Psoas muscle (tissue), 8 donors: ENCODE data around the gene SMG7. TPM values are rescaled to one million over a fixed set of nuclear protein-coding genes. Genes with fewer than 3 reads are reported as not detected.

Source experiments
- ATAC-seq, 4 donors: fragments of 200-7000 bp; cut with Tn5 transposase; one replicate each; pipeline ENCODE4 v1.9.1; 2020; ENCODE audit warnings: moderate library complexity in 3 of 4, mild to moderate bottlenecking in 2 of 4
- DNase-seq, 2 donors: peaks; one replicate each; pipeline ENCODE4 v3.0.0-alpha.2; 2020
- H3K27ac ChIP-seq: fragments of 200-600 bp; one replicate; pipeline ENCODE4 v1.8.0; 2022
- H3K27me3 ChIP-seq, 3 donors: fragments of 200-600 bp in 1 of 3; one replicate each; pipeline versions ENCODE4 v1.6.1 to v1.8.0; 2013 to 2022; ENCODE audit warnings: low read length in 2 of 3, mild to moderate bottlenecking in 2 of 3, moderate library complexity in 1 of 3; ENCODE audit not compliant: insufficient read depth in 3 of 3
- H3K36me3 ChIP-seq, 2 donors: fragments of 200-600 bp in 1 of 2; one replicate each; pipeline versions ENCODE4 v1.6.1 to v1.8.0; 2013 to 2022; ENCODE audit warnings: low read depth in 1 of 2, mild to moderate bottlenecking in 1 of 2, moderate library complexity in 1 of 2; ENCODE audit not compliant: insufficient read depth in 1 of 2
- H3K4me1 ChIP-seq: fragments of 200-600 bp; one replicate; pipeline ENCODE4 v1.8.0; 2022
- H3K4me3 ChIP-seq: fragments of 200-600 bp; one replicate; pipeline ENCODE4 v1.8.0; 2022; ENCODE audit warnings: mild to moderate bottlenecking
- H3K9me3 ChIP-seq: fragments of 200-600 bp; one replicate; pipeline ENCODE4 v1.8.0; 2022
- WGBS, 3 donors: extraction: QIAGEN DNeasy Blood & Tissue Kit; methylation state at CpG; one replicate each; pipeline versions ENCODE4 v1.1.6 to v1.1.7; 2013; 5-methylcytosine and 5-hydroxymethylcytosine counted together
- intact Hi-C, 2 donors: fragments of 100-400 bp; cut with DNase I; formaldehyde crosslinking; loops; one replicate each; pipeline versions ENCODE4 v1.11.0 to v1.14.2; 2022
- polyA plus RNA-seq, 3 donors: library from polyadenylated mRNA; stranded (reverse); fragments of 200-250 nt; gene quantifications; one replicate each; pipeline ENCODE4 v1.2.3, GENCODE V29; 2013
- total RNA-seq, 4 donors: library from RNA; stranded (reverse); fragmentation: NEBNext Ultra II Directional in 2 of 4; extraction: Animal tissue kit (Norgen Biotek cat#: 25700) in 2 of 4; gene quantifications; one replicate each; pipeline versions ENCODE4 v1.2.1 to v1.2.4, GENCODE V29; 2021 to 2023
- TF ChIP-seq, protein P1 (sequence below): fragments of 200-600 bp; IDR thresholded peaks from one replicate; pipeline ENCODE4 v1.8.0; 2022; ENCODE audit warnings: antibody characterized with exemption
- donor health status: healthy with polysubstance abuse.
- donor health status: DM: no; HTN: no; CAD: no; lungs with moderate emphysema.
- donor health status: Bipolar disorder and iron deficiency.
- donor health status: healthy.
- donor health status: DM: yes; HTN: yes; CAD: no.
- donor health status: DM: no; HTN: no; CAD: no.
- donor health status: DM: no; HTN: no; CAD: no.
- donor health status: DM: yes; HTN: yes; CAD: no.

Gene SMG7
- total and polyA plus RNA-seq, 7 donors = 14.1 to 40.3 (median 26.4) TPM

DNA sequence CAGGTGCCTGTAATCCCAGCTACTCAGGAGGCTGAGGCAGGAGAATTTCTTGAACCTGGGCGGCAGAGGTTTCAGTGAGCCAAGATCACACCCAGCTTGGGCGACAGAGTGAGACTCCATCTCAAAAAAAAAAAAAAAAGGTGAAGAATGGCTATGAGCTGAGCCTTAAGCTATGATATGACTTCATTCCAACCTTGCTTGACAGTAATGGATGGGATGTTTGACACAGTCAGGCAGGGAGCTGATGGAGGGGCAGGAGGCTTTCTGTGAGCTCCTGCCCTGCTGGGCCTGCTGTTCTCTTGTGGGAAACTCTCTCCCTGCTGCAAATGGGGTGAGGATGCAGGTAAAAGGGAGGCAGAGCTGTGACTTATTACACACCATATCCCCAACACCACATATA is 90.4 kb downstream of the SMG7 start:
- no peaks in the 10 kb centered on the region for H3K9me3 ChIP-seq
- no peak overlapping the region for H3K27ac ChIP-seq
- TF ChIP-seq, protein P1, sequence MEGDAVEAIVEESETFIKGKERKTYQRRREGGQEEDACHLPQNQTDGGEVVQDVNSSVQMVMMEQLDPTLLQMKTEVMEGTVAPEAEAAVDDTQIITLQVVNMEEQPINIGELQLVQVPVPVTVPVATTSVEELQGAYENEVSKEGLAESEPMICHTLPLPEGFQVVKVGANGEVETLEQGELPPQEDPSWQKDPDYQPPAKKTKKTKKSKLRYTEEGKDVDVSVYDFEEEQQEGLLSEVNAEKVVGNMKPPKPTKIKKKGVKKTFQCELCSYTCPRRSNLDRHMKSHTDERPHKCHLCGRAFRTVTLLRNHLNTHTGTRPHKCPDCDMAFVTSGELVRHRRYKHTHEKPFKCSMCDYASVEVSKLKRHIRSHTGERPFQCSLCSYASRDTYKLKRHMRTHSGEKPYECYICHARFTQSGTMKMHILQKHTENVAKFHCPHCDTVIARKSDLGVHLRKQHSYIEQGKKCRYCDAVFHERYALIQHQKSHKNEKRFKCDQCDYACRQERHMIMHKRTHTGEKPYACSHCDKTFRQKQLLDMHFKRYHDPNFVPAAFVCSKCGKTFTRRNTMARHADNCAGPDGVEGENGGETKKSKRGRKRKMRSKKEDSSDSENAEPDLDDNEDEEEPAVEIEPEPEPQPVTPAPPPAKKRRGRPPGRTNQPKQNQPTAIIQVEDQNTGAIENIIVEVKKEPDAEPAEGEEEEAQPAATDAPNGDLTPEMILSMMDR = no peak
- no peaks in the 10 kb centered on the region for H3K27me3 ChIP-seq
- ATAC-seq (no peak), DNase-seq (no peak)
- WGBS, 3 donors = 74 to 93% (median 91%) methylated on average over 2 of the region's 2 CpGs
- intact Hi-C loops = no loop called here
- H3K36me3 ChIP-seq = no peaks in the 10 kb centered on the region
- H3K4me3 ChIP-seq = no peak overlapping the region
- H3K4me1 ChIP-seq = no peaks in the 10 kb centered on the region

DNA sequence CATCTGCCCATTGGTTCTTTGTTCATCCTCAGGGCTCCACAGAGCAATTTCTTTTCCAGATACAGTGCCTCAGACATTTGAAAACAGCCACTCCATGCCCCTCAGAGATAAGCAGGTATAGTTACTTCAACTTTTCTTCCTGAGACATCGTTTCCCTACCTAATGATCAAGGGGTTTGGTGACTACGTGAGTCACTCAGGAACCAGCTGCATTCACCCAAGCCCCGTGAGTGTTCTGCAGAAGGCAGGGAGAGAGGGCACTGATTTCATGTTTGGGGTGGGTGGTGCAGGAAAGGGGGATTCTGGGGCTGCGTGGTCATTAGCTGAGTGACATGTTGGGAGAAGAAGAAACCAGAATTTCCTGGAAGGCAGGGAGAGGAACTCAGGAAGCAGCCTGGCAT is 93.0 kb downstream of the SMG7 start:
- Histone ChIP-seq H3K9me3 (no peaks in the 10 kb centered on the region), H3K27me3 (no peaks in the 10 kb centered on the region), H3K4me1 (no peaks in the 10 kb centered on the region), H3K4me3 (no peak overlapping the region), H3K36me3 (no peaks in the 10 kb centered on the region), H3K27ac (no peak overlapping the region)
- WGBS, 3 donors = 50 to 58% (median 55%) methylated on average over 4 of the region's 4 CpGs
- TF ChIP-seq, protein P1 = no peak
- DNase-seq (no peak), ATAC-seq (no peak)
- intact Hi-C loops = no loop called here

DNA sequence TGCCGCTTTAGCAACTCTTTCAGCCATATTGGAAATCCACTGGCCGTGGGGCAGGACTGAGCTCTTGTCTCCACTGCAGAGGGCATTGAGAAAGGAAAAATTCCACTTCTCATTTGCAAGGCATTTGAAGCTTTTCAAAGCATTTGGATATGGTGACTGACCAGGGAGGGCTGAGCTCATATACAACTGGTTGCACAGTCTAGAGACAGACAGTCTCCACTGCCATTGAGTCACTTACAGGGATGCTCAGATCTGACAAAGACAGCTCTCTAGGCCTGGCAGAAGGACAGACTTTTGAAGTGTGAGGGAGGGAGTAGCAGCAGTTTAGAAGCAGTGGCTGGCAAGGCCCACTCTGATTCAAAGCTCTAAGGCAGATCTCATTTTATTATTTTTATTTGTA is 93.7 kb downstream of the SMG7 start:
- H3K4me3 ChIP-seq = no peak overlapping the region
- WGBS, 3 donors = 95 to 98% (median 97%) methylated on average over 2 of the region's 2 CpGs
- H3K27me3 ChIP-seq = no peaks in the 10 kb centered on the region
- H3K36me3 ChIP-seq = no peaks in the 10 kb centered on the region
- TF ChIP-seq, protein P1 = no peak
- no peaks in the 10 kb centered on the region for H3K4me1 ChIP-seq
- ATAC-seq = no peak
- H3K27ac ChIP-seq = no peak overlapping the region
- no peaks in the 10 kb centered on the region for H3K9me3 ChIP-seq
- intact Hi-C loops = no loop called here
- DNase-seq = no peak

DNA sequence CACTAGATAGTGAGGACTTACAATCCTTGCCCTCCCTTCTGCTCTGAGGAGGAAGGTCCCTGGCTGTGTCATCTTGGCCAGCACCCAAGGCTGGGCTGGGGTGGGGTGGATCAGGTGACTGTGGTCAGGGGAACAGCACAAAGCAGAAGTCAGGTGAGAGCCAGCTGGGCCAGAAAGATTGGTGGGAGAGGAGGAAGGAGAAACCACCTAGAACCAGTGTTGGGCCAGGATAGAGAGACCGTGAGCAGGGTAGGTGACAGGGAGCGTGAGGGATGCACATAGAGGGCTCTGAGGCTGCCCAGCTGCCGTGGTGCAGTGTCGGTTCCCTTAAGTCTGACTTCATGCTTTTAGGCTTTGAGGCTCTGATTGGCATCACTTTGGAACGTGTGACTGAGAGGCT is 95.3 kb downstream of the SMG7 start:
- no peak overlapping the region for H3K4me3 ChIP-seq
- TF ChIP-seq, protein P1 = no peak
- H3K36me3 ChIP-seq = no peaks in the 10 kb centered on the region
- intact Hi-C loops = no loop called here
- DNase-seq (no peak), ATAC-seq (peak in 3 of 4 donors; percentile 19 to 48 (median 21))
- no peak overlapping the region for H3K27ac ChIP-seq
- no peaks in the 10 kb centered on the region for H3K4me1 ChIP-seq
- H3K9me3 ChIP-seq = no peaks in the 10 kb centered on the region
- 35 to 47% (median 45%) methylated on average over 5 of the region's 5 CpGs for whole genome bisulfite sequencing, 3 donors
- no peaks in the 10 kb centered on the region for H3K27me3 ChIP-seq

DNA sequence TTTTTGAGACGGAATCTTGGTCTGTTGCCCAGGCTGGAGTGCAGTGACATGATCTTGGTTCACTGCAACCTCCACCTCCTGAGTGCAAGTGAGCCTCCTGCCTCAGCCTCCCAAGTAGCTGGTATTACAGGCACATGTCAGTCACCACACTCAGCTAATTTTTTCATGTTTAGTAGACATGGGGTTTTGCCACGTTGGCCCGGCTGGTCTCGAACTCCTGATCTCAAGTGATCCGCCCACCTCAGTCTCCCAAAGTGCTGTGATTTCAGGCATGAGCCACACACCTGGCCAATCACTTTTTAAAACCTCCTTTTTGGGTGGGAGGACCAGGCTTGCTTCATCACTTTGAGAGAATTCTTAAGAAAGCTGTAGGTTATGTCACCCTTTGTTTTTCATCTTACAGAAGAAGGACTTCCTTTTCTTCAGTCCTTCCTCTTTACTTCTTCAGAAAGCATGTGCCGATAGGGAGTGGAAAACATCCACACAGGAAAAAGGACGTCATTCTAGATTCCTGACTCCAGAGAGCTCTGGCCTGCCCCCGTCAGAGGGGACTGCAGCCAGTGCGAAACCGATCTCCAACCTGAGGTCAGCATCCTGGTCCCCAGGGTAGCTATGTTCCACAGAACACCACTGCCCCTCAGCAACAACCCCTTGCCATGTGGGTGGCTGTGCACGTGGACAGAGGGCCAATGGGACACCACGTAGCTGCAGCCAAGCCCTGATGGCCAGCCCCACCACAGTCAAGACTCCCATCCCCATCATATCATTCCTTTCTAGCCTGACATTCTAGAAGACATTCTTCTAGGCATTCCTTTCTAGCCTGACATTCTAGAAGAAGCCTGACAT is 96.1 kb downstream of the SMG7 start:
- Histone ChIP-seq H3K4me3 (no peak overlapping the region), H3K36me3 (no peaks in the 10 kb centered on the region), H3K27me3 (no peaks in the 10 kb centered on the region), H3K4me1 (no peaks in the 10 kb centered on the region), H3K9me3 (no peaks in the 10 kb centered on the region), H3K27ac (no peak overlapping the region)
- intact Hi-C loops = no loop called here
- 59 to 66% (median 63%) methylated on average over 12 of the region's 12 CpGs for WGBS, 3 donors
- DNase-seq (no peak), ATAC-seq (peak in 2 of 4 donors; percentile 13 to 14)
- TF ChIP-seq, protein P1 = no peak
